DMS79 (cell line): Measurements from ENCODE around the gene PUM1.
"Not testable (repeated sequence)": the region's sequence is repeated elsewhere in the genome, so short reads cannot be mapped to it uniquely, and the experiment has no call there.

Experiments
- DNase-seq: peaks from one replicate; lab custom pipeline; 2025; lab: John Stamatoyannopoulos, UW

The PUM1 gene, protein sequence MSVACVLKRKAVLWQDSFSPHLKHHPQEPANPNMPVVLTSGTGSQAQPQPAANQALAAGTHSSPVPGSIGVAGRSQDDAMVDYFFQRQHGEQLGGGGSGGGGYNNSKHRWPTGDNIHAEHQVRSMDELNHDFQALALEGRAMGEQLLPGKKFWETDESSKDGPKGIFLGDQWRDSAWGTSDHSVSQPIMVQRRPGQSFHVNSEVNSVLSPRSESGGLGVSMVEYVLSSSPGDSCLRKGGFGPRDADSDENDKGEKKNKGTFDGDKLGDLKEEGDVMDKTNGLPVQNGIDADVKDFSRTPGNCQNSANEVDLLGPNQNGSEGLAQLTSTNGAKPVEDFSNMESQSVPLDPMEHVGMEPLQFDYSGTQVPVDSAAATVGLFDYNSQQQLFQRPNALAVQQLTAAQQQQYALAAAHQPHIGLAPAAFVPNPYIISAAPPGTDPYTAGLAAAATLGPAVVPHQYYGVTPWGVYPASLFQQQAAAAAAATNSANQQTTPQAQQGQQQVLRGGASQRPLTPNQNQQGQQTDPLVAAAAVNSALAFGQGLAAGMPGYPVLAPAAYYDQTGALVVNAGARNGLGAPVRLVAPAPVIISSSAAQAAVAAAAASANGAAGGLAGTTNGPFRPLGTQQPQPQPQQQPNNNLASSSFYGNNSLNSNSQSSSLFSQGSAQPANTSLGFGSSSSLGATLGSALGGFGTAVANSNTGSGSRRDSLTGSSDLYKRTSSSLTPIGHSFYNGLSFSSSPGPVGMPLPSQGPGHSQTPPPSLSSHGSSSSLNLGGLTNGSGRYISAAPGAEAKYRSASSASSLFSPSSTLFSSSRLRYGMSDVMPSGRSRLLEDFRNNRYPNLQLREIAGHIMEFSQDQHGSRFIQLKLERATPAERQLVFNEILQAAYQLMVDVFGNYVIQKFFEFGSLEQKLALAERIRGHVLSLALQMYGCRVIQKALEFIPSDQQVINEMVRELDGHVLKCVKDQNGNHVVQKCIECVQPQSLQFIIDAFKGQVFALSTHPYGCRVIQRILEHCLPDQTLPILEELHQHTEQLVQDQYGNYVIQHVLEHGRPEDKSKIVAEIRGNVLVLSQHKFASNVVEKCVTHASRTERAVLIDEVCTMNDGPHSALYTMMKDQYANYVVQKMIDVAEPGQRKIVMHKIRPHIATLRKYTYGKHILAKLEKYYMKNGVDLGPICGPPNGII

DNA sequence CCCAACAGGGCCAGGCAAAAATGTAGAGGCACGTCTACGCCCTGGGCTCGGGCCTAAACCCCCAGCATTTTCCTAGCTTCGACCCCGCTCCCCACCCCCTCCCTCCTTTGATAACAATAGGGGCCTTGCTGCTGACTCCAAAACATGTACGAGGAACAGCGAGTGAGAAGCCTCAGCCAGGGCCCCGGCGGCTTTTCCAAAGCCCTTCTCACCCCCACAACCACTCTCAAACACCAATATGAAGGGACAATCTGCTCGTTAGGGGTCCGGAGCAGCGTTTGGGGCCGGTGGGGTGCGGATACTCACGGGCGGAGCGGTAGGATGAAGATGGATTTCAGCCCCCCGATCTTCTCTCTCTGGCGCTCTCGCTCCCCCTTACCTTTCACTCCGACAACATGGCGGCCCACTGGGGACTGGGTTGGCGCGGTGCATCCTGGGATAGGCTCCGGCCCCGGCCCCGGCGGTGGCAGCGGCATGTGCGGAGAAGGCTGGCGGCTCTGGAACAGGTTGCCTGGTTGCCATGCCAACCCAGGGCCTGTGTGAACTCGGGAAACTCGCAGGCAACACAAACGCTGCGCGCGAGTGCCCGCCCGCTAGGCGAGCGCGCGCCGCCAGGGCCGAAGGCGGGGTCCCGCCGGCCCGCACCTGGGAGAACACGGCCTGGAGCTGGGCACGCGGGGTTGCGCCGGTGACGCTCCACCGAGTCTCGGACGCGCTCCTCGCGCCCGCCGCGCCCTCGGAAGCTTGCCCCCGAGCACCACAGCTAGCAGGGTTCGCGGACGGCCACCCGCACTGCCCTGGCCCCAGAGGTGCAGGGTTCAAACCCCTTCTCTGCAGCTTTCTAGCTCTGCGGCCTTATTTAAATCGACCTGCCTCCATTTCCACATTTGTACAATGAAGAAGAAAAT is at the start of gene PUM1:
TSS of gene PUM1 (minus strand) at position 408 of the 908 bp plus-strand sequence. CDS start 6,151 bp downstream, outside the sequence.
- DNase-seq, result peak; percentile 99

DNA sequence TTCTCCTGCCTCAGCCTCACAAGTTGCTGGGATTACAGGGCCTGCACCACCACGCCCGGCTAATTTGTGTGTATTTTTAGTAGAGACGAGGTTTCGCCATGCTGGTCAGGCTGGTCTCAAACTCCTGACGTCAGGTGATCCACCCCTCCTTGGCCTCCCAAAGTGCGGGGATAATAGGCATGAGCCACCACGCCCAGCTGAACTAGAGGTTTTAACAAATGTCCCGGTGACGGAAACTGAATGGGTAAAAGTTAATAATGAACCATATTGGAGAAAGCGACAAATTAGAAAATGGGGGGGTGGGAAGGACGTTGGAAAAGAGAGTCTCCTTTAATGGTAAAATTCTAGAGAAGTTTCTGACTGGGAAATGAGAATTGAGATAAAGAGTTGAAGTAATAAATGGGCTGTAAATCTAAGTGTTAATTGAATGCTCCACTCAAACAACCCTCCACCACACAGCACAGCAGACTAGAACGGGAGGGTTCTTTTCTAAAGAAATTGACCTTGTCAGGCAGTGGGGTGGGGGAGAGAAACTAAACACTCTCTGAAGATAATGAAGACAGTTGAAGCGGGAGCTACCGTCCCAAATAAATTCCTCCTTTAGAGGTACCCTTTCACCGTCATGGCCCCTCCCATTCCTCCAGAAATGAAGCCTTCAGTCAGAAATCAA is 46.9 kb upstream of the PUM1 start:
- DNase-seq, result no peak

DNA sequence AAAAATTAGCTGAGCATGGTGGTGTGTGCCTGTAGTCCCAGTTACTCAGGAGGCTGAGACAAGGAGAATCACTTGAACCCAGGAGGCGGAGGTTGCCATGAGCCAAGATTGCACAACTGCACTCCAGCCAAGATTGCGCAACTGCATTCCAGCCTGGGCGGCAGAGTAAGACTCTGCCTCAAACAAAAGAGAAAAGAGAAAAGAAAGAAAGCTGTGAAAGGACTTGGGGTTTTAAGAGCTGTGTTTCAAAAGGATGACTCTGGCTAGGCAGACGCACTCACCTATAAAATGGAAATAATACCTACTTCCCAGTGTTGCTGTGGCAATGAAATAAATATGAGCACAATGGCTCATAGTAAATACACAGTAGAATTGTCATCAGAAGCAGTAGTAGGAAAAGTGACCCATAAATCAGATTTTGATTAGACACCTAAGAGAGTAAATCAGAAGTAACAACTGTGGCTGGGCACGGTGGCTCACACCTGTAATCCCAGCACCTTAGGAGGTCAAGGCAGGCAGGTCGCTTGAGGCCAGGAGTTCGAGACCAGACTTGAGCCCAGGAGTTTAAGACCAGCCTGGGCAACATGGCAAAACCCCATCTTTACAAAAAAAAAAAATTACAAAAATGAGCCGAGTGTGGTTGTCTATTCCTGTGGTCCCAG is 45.9 kb upstream of the PUM1 start:
- no peak for DNase-seq

DNA sequence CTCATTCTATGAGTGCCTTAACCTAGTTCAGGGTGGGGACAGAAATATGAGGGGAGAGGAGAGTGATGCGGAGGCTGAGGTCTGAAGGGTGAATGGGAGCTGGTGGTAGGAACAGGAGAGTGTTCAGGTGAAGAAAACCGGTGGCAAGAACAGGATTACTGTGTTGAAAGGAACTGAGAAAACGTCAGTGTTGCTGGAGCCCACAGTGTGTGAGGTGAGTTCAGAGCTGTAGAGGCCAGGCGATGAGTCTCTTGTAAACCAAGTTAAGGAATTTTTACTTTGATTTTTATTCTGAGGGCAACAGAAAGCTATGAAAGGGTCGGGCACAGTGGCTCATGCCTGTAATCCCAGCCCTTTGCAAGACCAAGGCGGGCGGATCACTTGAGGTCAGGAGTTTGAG is 45.3 kb upstream of the PUM1 start:
- DNase-seq, result no peak

DNA sequence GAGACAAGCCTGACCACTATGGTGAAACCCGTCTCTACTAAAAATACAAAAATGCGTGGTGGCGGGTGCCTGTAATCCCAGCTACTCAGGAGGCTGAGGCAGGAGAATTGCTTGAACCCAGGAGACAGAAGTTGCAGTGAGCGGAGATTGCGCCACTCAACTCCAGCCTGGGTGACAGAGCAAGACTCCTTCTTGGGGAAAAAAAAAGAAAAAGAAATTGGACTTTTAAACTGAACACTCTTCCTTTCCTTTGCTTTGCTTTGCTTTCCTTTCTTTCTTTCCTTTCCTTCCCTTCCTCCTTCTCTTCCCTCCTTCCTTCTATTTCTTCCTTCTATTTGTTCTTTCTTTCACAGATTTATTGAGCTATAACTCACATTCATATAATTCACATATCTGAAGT is 43.3 kb upstream of the PUM1 start:
- DNase-seq, result no peak

DNA sequence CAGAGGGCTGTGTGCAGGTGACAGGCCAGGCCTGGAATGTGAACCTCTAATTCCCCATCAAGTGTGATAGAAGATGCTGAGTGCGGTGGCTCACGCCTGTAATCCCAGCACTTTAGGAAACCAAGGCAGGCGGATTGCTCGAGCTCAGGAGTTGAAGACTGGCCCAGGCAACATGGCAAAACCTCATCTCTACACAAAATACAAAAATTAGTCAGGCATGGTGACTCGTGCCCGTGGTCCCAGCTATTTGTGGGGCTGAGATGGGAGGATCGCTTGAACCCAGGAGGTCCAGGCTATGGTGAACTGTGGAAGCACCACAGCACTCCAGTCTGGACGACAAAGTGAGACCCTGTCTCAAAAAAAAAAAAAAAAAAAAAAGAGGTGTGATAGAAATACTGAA is 40.1 kb upstream of the PUM1 start:
- DNase-seq, result no peak

DNA sequence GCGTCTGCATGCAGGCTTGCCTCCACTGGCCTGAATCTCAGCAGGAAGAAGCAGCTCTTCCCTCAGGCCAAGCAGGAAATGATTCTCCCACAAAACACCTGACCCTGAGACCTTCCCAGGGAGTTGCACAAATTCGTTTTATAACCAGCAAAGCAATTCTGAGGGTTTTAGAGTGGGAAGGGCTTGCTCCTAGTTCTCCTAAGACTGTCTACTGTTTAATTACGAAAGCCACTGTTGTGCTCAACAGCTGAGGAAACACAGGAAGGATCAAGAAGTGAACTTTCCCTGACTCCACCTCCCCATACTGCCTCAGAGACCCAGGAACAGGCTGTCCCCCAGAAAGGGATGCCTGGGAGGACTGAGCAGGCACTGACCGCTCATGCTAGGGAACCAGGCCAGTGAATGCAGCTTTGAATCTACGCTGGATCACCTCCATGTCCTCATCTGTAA is 37.0 kb upstream of the PUM1 start:
- DNase-seq, result no peak

DNA sequence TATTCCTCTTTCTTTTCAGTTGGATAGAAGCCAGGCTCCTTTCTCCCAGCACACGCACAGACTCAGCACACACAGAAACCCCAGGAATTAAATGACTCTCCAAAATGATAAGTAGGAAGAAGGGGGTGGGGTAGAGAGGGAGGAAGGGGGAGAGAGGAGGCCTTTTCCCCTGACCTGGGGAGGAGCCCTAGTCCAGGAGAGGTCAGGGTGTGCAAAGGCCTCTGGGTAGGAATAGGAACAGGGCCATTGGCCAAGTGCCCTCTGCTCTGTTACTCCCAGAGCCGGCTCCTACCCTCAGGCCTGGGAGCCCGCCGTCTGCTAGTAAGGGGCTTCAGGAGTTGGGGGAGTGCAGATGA is 35.6 kb upstream of the PUM1 start:
- DNase-seq, result peak; percentile 23

DNA sequence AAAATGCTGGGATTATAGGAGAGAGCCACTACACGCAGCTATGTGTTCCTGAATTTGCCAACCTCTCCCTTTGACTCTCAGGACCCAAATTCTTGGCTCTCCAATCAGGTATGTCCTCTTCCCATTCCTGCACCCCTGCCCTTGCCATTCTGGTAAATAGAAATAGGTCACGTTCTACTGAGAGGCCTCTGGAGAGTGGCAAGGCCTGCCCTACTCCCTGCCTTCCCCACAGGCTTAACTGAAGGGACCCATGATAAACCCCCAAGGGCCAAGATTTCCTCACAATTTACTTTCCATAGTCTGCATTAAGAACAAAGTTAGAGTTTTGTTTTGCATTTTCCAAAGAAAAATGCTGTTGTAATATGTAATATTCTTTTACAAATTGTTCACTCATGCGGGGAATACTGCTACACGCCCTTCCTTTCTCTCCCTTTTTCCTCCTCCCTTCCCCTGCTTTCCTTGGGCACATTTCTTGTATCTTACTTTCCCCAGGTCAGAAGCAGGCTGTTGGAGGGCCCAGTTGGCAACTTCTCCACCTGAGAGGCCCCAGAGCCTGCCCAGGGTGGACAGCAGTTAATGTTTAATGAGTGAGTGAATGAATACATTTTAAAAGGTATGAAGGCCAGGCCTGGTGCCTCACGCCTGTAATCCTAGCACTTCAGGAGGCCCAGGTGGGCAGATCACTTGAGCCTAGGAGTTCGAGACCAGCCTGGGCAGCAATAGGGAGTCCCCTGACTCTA is 33.9 kb upstream of the PUM1 start:
- no peak for DNase-seq

DNA sequence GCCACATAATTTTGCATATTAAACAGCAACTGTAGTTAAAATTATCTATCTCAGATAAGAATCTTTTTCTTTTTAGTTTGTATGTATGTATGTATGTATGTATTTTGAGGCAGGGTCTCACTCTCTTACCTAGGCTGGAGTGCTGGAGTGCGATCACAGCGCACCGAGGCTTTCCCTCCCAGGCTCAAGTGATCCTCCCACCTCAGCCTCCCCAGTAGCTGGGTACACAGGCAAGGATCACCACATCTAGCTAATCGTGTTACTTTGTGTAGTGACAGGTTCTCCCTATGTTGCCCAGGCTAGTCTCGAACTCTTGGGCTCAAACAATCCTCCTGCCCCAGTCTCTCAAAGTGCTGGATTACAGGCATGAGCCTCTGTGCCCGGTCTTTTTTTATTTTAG is 30.5 kb upstream of the PUM1 start:
- no peak for DNase-seq

DNA sequence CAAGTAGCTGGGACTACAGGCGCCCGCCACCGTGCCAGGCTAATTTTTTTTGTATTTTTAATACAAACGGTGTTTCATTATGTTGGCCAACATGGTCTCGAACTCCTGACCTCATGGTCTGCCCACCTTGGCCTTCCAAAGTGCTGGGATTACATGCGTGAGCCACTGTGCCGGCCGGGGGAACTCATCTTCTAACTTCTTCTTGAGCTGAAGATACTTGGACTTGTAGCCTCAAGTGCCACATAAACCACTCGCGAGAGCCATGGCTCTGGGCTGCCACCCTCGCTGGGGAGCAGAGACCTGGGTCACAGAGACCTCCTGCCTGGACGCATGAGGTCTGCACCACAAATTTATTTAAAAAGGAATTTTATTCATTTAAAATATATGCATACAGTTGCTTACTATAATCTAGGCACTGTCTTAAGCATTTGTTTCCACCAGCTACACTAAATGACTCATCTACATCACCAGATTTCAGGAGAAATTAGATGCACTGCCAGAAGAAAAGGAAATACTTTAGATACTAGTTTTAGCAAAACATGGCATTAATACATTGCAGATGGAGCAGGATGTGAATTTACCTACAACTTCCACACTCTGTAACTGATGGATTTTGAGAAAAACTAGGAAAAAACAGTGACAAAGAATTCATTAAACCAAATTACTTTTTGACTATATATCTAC is 29.9 kb upstream of the PUM1 start:
- DNase-seq, result no peak

DNA sequence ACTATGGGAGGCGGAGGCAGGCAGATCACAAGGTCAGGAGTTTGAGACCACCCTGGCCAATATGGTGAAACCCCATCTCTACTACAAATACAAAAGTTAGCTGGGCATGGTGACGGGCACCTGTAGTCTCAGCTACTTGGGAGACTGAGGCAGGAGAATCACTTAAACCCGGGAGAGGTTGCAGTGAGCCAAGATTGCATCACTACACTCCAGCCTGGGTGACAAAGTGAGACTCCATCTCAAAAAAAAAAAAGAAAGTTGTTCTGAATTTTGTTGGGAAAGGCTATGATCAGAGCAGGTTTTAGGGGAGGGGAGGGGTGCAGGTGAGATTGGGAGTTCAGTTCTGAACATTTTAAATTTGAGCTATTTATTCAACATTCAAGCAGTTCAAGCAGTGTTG is 22.6 kb upstream of the PUM1 start:
- not testable (repeated sequence) for DNase-seq

DNA sequence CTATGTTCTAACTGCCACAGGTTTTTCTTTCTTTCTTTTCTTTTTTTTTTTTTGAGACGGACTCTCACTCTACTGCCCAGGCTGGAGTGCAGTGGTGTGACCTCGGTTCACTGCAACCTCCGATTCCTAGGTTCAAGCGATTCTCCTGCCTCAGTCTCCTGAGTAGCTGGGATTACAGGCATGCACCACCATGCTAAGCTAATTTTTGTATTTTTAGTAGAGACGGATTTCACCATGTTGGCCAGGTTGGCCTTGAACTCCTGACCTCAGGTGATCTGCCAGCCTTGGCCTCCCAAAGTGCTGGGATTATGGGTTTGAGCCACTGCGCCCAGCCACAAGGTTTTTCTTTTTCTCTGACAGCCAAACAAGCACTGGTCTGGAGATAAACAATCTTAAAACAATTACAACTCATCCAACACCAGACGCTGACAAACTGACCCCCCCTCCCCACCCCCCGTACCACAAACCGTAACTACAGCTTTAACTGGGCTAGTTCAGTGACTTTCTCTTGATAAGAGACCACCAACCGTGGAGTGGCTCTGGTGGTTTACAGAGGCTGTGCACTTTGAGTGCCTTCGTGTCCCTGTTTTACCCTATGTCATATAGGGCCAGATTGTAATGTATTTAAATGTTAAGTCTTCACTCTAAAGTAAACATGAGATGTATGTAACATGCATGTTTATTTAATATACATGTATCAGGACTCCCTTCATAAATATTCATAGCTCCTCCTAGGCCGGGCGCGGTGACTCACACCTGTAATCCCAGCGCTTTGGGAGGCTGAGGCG is 19.5 kb upstream of the PUM1 start:
- no peak for DNase-seq

DNA sequence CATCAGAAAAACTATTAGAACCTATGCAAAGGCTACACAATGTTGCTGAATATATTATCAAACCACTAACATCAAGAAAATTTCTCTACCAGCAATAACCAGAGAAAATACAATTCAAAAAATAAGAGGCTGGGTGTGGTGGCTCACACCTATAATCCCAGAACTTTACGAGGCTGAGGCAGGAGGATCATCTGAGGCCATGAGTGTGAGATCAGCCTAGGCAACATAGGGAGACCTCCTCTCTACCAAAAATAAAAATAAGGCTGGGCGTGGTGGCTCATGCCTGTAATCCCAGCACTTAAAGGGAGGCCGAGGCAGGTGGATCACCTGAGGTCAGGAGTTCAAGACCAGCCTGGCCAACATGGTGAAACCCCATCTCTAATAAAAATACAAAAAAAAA is 16.9 kb upstream of the PUM1 start:
- no peak for DNase-seq

DNA sequence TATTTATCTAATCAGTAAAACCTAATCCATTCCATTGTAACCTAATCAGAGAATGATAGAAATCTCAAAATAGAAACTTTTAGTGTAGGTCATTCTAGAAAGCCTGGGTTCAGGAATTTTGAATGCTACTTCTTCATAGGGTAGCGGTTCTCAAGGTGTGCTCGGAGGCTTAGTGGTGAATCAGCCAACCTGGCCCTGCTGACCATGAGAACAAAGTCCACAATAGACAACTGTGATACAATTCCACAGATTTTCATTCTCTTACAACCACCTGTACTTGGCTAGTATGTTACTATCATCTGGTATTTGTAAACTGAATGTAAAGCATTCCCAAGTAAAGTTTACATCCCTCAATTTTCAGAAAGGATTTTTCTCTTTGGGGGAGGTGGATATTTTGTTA is 7.5 kb upstream of the PUM1 start:
- DNase-seq, result no peak

DNA sequence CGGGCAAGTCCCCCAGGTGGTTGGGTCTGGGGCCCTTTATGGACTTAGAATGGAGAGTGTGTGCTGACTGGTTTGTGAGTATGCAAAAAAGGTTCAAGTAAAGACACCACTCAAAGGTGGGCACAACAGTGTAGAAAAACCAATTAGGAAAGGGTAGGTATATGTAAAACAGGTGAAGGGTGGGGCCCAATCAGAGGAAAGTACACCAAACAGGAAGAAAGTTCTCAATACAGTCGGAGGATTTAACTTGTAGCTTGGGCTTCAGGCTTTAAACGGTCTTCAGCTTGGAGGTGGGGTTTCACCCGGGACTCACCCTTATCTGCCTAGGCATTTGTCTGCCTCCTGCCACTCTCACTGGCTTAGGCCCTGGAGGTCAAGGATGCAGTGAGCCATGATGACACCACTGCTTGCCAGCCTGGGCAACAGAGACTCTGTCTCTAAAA is 6.8 kb upstream of the PUM1 start:
- DNase-seq, result no peak

DNA sequence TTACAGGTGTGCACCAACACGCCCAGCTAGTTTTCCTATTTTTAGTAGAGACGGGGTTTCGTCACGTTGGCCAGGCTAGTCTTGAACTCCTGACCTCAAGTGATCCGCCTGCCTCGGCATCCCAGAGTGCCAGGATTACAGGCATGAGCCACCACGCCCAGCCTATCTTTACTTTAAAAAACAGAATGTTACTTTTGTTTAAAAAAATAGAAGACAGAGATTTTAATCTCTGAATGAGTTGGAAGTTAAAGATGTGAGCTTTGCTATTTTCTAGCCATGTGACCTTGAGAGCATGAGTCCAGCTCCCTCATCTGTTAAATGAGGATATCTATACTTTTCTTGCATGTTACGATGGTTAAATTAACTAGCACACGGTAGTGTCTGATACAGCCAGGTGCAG is 3.9 kb upstream of the PUM1 start:
- DNase-seq, result no peak

DNA sequence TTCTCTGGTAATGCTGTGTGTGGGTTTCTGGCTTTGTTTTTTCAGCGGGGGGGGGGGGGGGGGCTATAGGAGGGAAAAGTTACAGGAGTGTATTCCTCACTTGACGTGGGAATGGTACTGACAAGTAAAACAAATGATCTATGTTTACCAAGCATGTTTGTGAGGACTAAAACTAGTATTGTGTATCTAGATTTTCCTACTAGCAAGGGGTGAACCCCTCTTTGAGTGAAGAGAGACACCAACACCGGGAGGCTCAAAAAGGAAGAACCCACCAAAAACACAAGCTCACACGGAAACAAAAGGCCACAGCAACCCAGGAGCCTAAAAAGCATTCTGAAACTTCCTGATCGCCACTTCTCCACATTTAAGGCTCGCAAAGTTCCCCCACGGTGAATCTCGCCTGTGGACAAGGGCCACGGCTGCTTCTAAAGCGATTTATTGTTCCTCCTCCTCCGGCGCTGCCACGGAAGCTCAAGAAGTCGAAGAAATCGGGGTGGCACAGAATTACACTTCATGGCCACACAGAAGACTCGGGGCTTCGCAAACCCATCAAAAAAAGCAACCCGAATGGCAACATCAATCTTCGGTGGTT is 703 bp downstream of the PUM1 start:
- no peak for DNase-seq
